Measurements from ENCODE around the gene ZNF628.
A peak's percentile ranks its signal among the peaks of the same experiment; 100 is the strongest.
"Not testable (repeated sequence)": the region's sequence is repeated elsewhere in the genome, so short reads cannot be mapped to it uniquely, and the experiment has no call there.

Gene ZNF628

DNA sequence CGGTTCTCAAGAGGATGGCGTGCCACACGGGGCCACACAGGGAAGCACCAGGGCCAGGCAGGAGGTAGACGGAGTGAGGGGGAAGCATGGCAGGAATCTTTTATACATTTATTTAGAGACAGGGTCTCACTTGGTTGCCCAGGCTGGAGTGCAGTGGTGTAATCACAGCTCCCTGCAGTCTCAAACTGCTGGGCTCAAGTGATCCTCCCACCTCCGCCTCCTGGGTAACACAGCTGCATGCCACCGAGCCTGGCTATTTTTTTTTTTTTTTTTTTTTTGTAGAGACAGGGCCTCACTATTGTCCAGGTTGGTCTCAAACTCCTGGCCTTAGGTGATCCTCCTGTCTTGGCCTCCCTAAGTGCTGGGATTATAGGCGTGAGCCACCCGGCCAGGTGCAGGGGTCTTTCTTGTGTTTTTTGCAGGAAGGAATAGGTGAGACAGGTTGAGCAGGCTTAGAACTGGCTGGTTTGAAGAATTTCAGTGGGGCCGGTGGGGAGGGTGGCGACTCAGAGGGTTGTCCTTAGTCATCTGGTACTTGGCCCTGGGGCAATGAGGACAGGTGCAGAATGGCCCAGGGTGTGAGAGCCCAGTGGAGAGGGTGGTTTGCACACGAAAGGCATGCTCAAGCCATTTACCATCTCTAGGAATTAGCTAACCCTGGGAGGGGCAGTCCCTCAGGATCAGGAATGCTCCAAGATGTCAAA is 19.4 kb downstream of the ZNF628 start:
- FAIRE-seq, result no peak
- DNase-seq (ENCODE audit: low spot score), result no peak

DNA sequence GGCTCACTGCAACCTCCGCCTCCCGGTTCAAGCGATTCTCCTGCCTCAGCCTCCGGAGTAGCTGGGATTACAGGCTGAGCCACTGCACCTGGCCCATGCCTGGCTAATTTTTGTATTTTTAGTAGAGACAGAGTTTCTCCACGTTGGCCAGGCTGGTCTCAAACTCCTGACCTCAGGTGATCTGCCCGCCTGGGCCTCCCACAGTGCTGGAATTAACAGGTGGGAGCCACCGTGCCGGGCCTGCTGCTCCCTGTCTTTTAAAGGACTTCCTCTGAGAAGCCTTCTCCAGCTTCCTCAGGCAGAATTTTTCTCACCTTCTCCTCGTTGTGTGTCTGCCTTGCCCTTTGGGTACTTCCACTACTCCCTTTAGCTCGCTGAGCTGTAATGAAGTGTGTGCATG is 20.4 kb downstream of the ZNF628 start:
- FAIRE-seq; DNase-seq (ENCODE audit: low spot score): not testable (repeated sequence)

DNA sequence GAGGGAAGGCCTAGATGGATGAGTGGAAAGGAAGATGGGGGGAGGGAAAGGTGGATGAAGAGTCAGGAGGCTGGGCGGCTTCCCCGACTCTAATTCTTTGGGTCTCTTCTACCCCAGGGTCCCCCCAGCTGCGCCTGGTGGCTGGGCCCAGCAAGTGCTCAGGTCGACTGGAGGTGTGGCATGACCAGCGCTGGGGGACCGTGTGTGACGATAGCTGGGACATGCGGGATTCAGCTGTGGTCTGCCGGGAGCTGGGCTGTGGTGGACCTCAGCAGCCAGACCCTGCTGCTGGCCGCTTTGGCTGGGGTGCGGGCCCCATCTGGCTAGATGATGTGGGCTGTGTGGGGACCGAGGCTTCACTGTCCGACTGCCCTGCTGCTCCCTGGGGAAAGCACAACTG is 21.3 kb downstream of the ZNF628 start:
- FAIRE-seq (no peak), DNase-seq (ENCODE audit: low spot score) (no peak)

DNA sequence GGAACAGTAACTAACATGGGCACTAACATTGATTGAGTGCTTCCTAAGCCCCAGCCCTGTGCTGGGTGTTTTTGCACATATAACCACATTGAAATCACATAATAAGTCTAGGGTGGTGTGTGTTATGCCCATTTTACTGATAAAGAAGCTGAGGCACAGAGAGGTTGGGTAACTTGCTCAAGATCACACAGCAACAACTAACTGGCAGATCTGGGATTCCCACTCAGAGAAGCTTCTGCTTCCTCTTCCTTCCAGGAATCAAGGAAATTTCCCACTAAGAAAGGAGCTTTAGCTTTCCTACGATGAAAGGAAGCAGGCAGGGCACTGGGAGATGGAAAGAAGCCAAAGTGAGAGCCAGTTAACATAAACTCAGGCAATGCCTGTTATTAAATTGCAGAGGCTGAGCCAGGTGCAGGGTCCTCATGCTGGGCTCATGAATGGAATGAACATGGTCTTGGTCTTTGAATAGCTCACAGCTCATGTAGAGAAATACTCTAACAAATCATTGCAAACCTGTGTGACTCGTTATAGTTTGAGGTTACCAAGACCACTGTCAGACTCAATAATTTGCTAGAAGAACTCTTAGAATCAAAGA is 21.9 kb downstream of the ZNF628 start:
- no peak for FAIRE-seq
- no peak for DNase-seq (ENCODE audit: low spot score)

DNA sequence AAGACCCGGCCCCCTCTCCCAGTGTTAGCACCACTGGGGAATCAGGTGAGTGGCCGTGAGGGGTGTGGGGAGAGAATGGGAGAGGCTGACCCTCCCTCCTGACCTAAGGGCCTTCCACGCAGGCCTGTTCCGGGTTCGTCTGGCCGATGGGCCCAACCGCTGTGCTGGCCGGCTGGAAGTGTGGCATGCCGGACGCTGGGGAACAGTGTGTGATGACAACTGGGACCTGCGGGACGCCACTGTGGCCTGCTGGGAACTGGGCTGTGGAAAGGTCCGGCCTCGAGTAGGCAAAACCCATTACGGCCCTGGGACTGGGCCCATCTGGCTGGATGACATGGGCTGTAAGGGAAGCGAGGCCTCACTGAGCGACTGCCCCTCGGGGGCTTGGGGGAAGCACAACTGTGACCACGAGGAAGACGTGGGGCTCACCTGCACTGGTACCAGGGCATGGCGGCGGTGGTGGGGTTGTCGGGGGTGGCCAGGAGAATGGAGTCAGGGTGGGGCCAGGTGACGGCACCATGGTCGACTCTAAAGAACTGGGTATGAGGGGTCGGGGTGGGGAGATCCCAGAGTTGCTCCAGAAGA is 24.0 kb downstream of the ZNF628 start:
- FAIRE-seq (no peak), DNase-seq (ENCODE audit: low spot score) (no peak)

DNA sequence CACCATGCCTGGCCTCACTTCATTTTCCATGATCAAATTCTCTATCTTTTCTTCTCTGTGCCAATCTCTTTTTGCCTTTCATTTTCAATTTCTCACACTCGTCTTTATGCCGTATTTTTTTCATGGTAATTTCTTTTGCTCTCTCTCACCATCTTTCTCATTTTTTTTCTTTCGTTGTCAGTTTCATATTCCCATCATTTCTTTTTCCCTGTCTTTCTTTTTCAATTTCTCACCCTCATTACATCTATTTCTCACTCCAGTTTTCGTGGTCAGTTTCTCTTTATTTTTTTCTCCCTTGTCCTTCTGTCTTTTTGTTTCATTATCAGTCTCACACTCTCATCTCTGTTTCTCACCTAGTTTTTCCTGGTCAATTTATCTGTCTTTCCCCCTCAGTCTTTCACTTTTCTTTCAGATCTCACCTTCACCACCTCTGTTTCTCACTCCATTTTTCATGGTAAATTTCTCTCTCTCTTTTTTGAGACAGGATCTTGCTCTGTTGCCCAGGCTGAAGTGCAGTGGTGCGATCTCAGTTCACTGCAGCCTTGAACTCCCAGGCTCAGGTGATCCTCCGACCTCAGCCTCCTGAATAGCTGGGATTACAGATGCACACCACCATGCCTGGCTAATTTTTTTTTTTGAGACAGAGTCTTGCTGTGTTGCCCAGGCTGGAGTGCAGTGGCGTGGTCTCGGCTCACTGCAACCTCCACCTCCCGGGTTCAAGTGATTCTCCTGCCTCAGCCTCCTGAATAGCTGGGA is 26.0 kb downstream of the ZNF628 start:
- no peak for DNase-seq (ENCODE audit: low spot score)
- FAIRE-seq, result no peak

DNA sequence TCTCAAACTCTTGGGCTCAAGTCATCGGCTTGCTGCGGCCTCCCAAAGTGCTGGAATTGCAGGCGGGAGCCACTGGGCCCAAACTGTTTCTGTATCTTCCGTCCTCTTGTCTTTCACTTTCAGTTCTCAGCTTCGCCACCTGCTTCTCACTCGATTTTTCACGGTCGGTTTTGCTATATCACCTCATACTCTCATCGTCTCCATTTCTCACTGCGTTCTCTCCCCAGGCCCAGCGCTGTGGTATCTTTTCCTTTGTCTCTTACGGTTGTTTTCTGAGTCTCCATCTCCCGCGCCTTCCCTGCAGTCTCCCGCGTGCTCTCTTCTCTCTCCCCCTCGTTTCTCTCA is 26.7 kb downstream of the ZNF628 start:
- FAIRE-seq (no peak), DNase-seq (ENCODE audit: low spot score) (no peak)

DNA sequence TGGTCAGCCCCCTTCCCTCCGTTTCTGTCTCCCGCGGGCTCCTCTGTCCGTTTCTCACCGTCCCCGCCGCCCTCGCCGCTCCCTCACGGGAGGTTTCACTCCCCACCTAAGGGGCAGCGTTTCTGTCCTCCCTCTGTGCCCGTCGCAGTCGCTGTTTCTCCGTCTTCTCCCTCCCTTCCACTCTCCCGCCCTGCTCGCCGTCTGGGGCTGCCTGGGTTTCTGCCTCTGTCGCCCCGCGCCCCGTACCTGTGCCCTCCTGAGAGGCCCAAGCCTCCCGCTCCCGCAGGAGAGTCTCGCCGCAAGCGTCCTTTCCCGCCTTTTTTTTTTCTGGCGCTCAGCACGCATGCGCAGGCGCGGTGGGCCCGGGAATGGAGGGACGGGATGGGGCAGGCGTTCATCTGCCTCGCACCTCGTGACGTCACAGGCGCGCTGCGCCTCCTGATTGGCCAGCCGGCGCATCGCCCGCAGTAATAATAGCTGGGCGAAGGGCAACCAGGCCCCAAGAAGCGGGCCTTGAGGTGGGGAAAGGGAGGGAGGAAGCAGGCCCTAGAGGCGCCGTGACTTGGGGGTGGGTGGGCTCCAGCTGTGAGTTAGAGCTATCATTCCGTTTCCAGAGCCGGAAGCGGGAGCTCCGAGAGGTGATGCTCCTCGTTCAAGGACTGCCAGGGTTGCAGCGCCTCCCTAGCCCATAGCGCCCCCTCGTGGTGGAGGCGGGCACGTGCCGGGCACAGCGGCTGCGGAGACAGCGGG is 27.3 kb downstream of the ZNF628 start:
- DNase-seq (ENCODE audit: low spot score) (peak; percentile 88), FAIRE-seq (peak; percentile 71)

DNA sequence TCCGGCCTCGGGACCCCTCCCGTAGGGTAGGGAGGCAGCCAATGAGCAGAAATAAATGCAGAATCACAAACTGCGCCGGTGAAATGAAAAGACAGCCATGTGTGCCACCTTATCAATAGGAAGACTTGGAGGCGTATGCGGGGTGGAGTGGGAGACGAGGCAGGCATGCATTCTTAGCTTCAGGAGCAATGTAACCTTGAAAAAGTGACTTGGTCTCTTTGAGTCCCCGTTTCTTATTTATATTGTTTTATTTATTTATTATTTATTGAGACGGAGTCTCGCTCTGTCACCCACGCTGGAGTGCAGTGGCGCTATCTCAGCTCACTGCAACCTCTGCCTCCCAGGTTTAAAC is 27.8 kb downstream of the ZNF628 start:
- no peak for DNase-seq (ENCODE audit: low spot score)
- FAIRE-seq, result no peak

DNA sequence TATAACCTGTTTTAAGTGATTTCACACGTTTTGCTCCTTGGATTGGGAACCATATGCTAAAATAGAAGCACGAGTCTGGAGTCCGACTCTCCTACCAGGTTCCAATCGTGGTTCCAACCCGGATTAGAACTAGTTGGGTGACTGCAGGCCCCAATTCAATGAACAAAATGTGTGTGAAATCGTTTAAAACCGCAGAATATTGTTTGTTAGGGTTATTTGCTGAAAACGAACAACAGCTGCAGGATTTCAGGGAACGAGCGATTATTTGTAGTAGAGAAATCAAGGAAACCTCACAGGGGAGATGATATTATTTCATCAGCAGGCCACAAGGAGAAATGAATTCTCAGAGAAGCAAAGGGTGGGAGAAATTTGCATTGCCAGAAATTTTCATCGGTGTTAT is 28.6 kb downstream of the ZNF628 start:
- DNase-seq (ENCODE audit: low spot score) (no peak), FAIRE-seq (no peak)

DNA sequence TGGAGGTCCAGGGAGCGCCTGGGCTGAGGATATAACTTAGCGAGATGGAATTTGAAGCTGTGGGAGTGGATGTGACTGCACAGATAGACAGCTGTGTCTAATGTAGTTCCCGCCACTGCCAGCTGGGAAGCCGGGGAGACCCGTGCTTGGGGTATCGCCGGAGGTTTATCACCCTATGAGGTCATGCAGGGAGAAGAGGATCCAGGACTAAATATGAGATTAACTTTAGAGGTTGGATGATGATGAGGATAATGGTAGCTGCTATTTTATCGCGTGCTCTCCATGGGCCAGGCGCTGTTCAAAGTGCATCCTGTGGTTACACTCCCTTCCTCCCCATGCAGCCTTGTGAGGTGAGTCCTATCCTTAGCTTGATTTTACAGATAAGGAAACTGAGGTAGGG is 31.7 kb downstream of the ZNF628 start:
- no peak for DNase-seq (ENCODE audit: low spot score)
- FAIRE-seq, result no peak

DNA sequence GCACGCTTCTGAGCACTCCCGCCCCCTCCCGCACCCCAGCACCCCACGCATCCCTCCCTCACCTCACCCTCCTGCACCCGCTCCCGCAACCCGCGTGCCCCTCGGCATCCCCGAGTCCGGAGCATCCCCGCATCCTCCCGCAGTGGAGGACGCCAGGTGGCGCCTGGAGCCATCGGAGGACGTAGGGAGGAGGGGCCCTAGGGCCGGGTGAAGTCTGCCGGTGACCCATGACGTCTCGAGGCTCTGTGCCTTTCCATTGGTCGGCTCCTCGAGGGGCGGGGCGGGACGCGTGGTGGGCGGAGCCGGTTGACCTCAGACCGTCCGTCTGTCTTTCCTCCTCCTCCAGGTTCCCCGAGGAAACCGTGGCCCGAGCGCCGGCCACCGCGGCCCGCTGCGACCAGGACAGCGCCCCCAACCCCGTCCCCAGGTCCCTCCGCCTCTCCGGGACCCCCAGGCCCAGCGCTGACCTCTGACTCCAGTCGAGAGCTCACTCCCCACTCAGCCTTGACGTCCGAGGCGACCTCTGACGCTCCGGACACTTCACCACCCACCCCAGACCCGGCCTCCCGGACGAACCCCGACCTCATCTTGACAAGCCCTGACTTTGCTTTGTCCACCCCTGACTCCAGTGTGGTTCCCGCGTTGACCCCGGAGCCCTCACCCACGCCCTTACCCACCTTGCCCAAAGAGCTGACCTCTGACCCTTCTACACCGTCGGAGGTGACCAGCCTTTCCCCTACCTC is 40.6 kb downstream of the ZNF628 start:
- FAIRE-seq (peak; percentile 98), DNase-seq (ENCODE audit: low spot score) (peak; percentile 98)

DNA sequence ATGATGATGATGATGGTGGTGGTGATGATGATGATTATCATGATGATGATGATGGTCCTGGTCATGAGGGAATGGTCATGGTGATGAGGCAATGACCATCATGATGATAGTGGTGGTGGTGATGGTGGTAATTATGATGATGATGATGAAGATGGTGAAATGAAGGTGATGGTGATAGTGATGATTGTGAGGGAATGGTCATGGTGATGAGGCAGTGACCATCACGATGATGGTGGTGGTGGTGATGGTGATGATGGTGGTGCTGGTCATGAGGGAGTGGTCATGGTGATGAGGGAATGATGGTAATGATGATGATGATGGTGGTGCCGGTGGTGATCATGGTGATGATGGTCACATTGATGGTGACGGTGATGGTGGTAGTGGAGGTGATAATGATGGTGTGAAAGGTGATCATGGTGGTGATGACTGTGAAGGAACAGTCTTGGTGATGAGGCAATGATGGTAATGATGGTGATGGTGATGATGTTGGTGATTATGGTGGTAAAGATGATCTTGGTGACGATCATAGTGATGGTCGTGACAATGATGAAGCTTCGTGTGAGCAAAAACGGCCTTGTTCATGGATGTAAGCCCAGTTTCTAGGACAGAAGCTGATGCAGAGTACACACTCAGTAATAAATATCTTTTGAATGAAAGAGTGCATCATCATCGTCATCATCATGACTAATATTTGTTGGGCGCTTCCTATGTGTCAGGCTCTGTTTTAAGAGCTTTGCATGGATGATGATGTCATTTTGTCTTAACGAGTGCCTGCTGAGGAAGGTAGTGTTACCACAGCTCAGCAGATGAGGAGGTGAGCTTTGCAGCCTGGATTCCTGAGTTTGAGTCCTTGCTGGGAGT is 43.3 kb downstream of the ZNF628 start:
- DNase-seq (ENCODE audit: low spot score) (peak; percentile 44), FAIRE-seq (peak; percentile 99)

DNA sequence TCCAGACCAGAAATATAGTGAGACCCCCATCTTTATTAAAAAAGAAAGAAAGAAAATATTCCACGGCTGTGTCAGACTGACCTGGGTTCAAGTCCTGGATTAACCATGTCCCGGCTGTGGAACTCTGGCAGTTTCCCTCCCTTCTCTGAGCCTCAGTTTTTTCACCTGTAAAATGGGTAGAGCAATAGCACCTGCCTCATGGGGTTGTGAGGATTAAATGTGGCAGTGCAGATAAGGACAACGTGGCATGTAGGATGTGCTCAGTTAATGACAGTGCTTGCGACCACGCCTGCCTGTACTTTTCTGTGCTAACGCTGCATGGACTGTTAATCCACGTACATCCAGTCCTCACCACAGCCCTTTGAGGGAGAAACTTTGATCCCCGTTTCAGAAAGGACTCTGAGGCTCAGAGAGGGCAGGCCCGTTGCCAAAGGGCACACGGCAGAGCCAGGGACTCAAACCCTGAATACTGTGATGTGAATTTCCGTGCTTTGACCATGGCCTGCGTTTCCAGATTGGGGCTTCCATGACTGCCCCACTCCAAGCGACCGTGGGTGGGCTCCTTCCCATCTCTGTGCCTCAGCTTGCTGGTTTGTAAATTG is 44.4 kb downstream of the ZNF628 start:
- FAIRE-seq, result no peak
- no peak for DNase-seq (ENCODE audit: low spot score)

DNA sequence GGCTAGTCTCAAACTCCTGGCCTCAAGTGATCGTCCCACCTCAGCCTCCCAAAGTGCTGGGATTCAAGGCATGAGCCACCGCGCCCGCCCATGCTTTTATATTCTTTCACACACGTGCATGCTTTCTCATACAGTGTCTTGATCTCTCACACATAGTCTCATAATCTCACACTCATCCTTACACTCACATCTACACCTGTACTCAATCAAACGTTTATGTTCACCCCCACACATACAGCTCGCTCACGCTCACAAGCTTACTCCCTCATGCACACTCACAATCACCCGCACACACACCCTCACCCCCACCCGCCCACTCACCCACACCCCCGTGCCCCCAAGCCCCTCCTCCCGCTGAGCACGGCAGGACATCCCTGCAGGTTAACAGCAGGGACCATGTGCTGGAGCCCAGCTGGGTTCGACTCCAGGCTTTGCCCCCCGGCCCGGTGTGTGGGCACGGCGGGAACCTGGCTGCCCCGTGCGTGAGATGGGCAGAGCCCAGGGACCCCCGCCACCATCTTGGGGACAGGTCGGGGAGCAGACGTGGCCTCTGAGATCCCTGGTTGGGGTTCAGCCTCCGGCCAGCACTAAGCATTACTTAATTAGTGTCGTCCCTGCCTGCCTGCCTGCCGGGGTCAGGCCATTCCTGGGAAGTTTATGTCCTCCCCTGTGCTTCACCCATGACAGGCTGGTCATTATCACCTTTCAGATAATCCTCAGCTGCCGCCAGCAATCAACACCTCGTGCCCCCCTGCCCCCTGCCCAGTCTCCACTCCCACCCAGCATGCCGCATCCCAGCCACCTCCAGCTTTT is 49.1 kb downstream of the ZNF628 start:
- DNase-seq (ENCODE audit: low spot score) (no peak), FAIRE-seq (no peak)

DNA sequence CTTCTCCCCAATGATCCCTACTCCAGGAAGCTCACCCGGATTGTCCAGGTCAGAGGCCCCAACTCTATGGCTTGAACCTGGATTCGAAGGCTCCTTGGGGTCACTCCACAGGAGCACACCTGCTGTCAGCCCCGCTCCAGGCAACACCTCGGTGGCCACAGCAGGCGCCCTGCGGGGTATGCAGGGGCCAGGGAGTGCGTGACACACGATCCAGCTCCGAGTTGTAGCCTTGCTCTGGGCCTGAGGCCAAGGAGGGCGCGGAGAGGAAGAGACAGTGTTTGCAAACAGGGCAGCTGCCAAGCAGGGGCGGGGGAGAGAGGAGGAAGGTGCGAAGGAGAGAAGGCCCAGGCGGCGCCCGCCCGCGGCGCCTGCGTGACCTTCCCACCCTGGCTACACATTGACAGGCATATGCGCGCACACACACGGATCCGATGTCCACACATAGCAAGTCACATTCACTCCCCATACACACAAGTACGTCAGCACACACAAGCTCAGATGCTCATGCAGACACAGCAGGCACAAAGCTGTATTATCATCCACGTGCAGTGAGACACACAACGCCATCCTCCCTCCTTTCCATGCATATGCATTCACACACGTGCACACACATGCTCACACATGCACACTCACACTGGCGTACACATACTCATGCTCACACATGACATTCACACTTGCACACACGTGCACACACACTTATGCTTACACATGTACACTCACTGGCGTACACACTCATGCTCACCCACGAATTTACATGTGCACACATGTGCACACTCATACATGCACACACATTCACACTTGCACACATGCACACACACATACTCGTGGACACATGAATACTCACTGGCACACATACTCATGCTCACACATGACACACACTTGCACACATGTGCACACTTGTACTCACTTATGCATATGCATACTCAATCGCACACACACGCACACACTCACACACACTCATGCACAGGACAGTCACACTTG is 50.1 kb downstream of the ZNF628 start:
- peak; percentile 53 for DNase-seq (ENCODE audit: low spot score)
- no peak for FAIRE-seq

DNA sequence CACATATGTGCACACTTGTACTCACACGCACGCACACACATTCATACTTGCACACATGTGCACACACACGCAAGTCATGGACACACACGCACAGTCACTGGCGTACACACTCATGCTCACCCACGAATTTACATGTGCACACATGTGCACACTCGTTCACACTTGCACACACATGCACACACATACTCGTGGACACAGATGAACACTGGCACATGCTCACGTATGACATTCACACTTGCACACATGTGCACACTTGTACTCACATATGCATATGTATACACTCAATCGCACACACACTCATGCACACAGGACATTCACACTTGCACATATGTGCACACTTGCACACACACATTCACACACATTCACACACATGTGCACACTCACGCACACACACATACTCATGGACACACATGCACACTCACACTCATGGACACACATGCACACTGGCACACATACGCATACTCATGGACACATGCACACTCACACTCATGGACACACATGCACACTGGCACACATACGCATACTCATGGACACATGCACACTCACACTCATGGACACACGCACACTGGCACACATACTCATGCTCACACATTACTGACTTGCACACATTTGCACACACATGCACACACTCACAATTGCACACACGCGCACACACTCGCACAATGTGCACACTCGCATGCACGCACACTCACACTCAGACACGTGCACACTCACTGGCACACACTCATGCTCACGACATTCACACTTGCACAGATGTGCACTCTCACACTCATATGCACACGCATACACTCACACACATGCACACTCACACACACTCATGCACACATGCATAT is 51.0 kb downstream of the ZNF628 start:
- no peak for DNase-seq (ENCODE audit: low spot score)
- FAIRE-seq, result peak; percentile 98

All from urothelium cell line (cell line).